A549 (cell line): ENCODE results near the gene TARP.

Source experiments
- ATAC-seq, 2 experiments: fragments of 200-7000 bp in 1 of 2; fragments of >200 bp in 1 of 2; cut with Nextera tagmentation in 1 of 2; cut with Tn5 transposase in 1 of 2; 3 replicates each; pipeline versions ENCODE4 v1.8.0 to v1.9.1; 2018 to 2020; ENCODE audit warnings: mild to moderate bottlenecking in 1 of 2, moderate library complexity in 1 of 2
- CTCF ChIA-PET: fragments of 300-600 bp; sonication (Branson Sonifier 250); formaldehyde crosslinking; extraction: SDS; loops from one replicate; lab custom pipeline; 2021; ENCODE audit warnings: antibody characterized with exemption, inconsistent platforms; lab: Yijun Ruan, JAX
- POLR2A ChIA-PET: fragments of 350-600 bp; formaldehyde crosslinking; extraction: SDS; loops from one replicate; lab custom pipeline; 2021; ENCODE audit warnings: antibody characterized with exemption, inconsistent platforms; lab: Yijun Ruan, JAX
- DNase-seq, 2 experiments: peaks; one replicate each; pipeline versions ENCODE4 v3.0.0 to v3.0.0-alpha.2; 2011 to 2016; ENCODE audit warnings: low read depth in 1 of 2, low spot score in 1 of 2
- FAIRE-seq: peaks from 2 replicates; lab custom pipeline; 2011; peaks lifted over from hg19 to GRCh38; lab: Jason Lieb, UNC
- H3K27ac ChIP-seq, 2 experiments: fragments of >200 bp; sonication (Bioruptor Twin); formaldehyde crosslinking; 3 replicates each; pipeline ENCODE4 v1.5.1; 2016 to 2017
- H3K4me1 ChIP-seq: fragments of >200 bp; sonication (Bioruptor Twin); formaldehyde crosslinking; 3 replicates; pipeline ENCODE4 v1.6.1; 2016
- H3K4me2 ChIP-seq: fragments of >200 bp; sonication (Bioruptor Twin); formaldehyde crosslinking; 3 replicates; pipeline ENCODE4 v1.6.1; 2016
- H3K4me3 ChIP-seq: fragments of >200 bp; sonication (Bioruptor Twin); formaldehyde crosslinking; 3 replicates; pipeline ENCODE4 v1.5.1; 2016
- H3K9me3 ChIP-seq: fragments of >200 bp; sonication (Bioruptor Twin); formaldehyde crosslinking; 3 replicates; pipeline ENCODE4 v1.6.1; 2016
- CBX8 ChIP-seq: fragments of 200-600 bp; sonication (generic); IDR thresholded peaks from 2 replicates; pipeline ENCODE4 v1.6.1; 2016
- FOSB ChIP-seq: fragments of 250-450 bp; sonication (Bioruptor Pico); IDR thresholded peaks from 2 replicates; pipeline ENCODE4 v1.5.0; 2020; ENCODE audit warnings: mild to moderate bottlenecking, moderate library complexity
- FOSL2 ChIP-seq, 2 experiments: fragments of 450-650 bp in 1 of 2; fragments of >200 bp in 1 of 2; sonication (Bioruptor Twin) in 1 of 2; formaldehyde crosslinking; IDR thresholded peaks; 2 replicates each; pipeline versions ENCODE4 v1.5.0 to v1.6.1; 2016 to 2020; ENCODE audit warnings: mild to moderate bottlenecking in 1 of 2, moderate library complexity in 1 of 2
- FOXS1 ChIP-seq: fragments of 250-450 bp; sonication (Bioruptor Pico); IDR thresholded peaks from 2 replicates; pipeline ENCODE4 v1.5.0; 2020; ENCODE audit warnings: mild to moderate bottlenecking, moderate library complexity
- HEYL ChIP-seq: fragments of 250-450 bp; sonication (Bioruptor Pico); IDR thresholded peaks from 2 replicates; pipeline ENCODE4 v1.8.0; 2021; ENCODE audit warnings: mild to moderate bottlenecking, moderate library complexity
- MAFK ChIP-seq: fragments of 450-650 bp; IDR thresholded peaks from 2 replicates; pipeline ENCODE4 v1.6.1; 2014; ENCODE audit not compliant: partially characterized antibody
- RAD21 ChIP-seq, 2 experiments: fragments of >200 bp in 1 of 2; sonication (Bioruptor Twin) in 1 of 2; formaldehyde crosslinking in 1 of 2; IDR thresholded peaks in 1 of 2; conservative IDR thresholded peaks in 1 of 2; 2 replicates in 1 of 2; 3 replicates in 1 of 2; pipeline ENCODE4 v1.6.1; 2012 to 2018; ENCODE audit warnings: inconsistent platforms in 1 of 2
- RARB ChIP-seq: fragments of 250-450 bp; sonication (Bioruptor Pico); IDR thresholded peaks from 2 replicates; pipeline ENCODE4 v1.8.0; 2021; ENCODE audit warnings: mild to moderate bottlenecking, moderate library complexity
- RCOR1 ChIP-seq: fragments of 150-350 bp; IDR thresholded peaks from 2 replicates; pipeline ENCODE4 v1.6.1; 2014; ENCODE audit warnings: antibody characterized with exemption, low read length, low read depth
- SMC3 ChIP-seq: fragments of >200 bp; sonication (Bioruptor Twin); formaldehyde crosslinking; IDR thresholded peaks from 3 replicates; pipeline ENCODE4 v1.6.1; 2018; ENCODE audit warnings: inconsistent platforms
- SREBF2 ChIP-seq: fragments of 450-650 bp; IDR thresholded peaks from 2 replicates; pipeline ENCODE4 v1.6.1; 2014; ENCODE audit warnings: mild to moderate bottlenecking, moderate library complexity
- ZSCAN20 ChIP-seq: fragments of 250-450 bp; sonication (Bioruptor Pico); IDR thresholded peaks from 2 replicates; pipeline ENCODE4 v1.8.0; 2022; ENCODE audit warnings: mild to moderate bottlenecking, moderate library complexity
- WGBS: methylation state at CpG from one replicate; pipeline ENCODE4 v1.1.6; 2017; ENCODE audit errors: missing lambda C conversion rate; 5-methylcytosine and 5-hydroxymethylcytosine counted together
- TF ChIP-seq, protein P1 (sequence below): fragments of 450-650 bp; IDR thresholded peaks from 2 replicates; pipeline ENCODE4 v1.6.1; 2014; ENCODE audit warnings: antibody characterized with exemption
- TF ChIP-seq, protein P2 (sequence below): fragments of 200-600 bp; sonication (generic); IDR thresholded peaks from 2 replicates; pipeline ENCODE4 v1.6.1; 2016; ENCODE audit warnings: antibody characterized with exemption, mild to moderate bottlenecking, moderate library complexity
- TF ChIP-seq, protein P3 (sequence below): IDR thresholded peaks from 2 replicates; pipeline ENCODE4 v1.6.1; 2012
- TF ChIP-seq, protein P4 (sequence below): IDR thresholded peaks from 2 replicates; pipeline ENCODE4 v1.6.1; 2012
- TF ChIP-seq, protein P5 (sequence below): fragments of 150-350 bp; IDR thresholded peaks from 2 replicates; pipeline ENCODE4 v1.6.1; 2014; ENCODE audit warnings: low read depth, mild to moderate bottlenecking, low read length
- TF ChIP-seq, protein P6 (sequence below): fragments of >200 bp; sonication (Bioruptor Twin); formaldehyde crosslinking; IDR thresholded peaks from 3 replicates; pipeline ENCODE4 v1.5.1; 2016

TARP gene

DNA sequence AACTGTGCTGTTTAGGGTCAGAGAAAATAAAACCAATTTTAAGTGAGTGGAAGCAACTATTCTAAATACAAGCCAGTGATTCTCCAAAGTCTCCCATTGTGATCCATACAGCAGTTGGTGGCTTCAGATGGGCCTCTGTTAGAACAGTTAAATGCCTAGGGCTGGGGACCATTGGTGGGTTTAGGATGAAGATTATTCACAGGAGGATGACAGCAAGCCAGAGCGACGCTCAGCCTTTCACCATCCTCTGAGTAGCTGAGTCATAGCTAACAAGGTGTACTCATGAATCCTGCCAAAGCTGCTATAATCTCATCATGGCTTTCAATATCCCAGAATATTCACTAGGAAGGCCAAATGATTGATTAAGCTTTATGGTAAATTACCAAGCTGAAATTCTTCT is 55.8 kb downstream of the TARP start:
- H3K9me3 ChIP-seq, result no peaks in the 10 kb centered on the region
- no peak for DNase-seq
- ATAC-seq, result no peak
- WGBS, result 75% methylated on average over 2 of the region's 2 CpGs
- POLR2A ChIA-PET, result interaction anchor here (0.8 kb wide), 1 partner anchor 21 kb away, joined by 3 read pairs; no protein-coding TSS in a partner anchor
- no peak overlapping the region for H3K4me3 ChIP-seq
- H3K4me2 ChIP-seq, result no peak overlapping the region
- TF ChIP-seq, protein P1, sequence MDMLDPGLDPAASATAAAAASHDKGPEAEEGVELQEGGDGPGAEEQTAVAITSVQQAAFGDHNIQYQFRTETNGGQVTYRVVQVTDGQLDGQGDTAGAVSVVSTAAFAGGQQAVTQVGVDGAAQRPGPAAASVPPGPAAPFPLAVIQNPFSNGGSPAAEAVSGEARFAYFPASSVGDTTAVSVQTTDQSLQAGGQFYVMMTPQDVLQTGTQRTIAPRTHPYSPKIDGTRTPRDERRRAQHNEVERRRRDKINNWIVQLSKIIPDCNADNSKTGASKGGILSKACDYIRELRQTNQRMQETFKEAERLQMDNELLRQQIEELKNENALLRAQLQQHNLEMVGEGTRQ, result no peak
- TF ChIP-seq, protein P2, sequence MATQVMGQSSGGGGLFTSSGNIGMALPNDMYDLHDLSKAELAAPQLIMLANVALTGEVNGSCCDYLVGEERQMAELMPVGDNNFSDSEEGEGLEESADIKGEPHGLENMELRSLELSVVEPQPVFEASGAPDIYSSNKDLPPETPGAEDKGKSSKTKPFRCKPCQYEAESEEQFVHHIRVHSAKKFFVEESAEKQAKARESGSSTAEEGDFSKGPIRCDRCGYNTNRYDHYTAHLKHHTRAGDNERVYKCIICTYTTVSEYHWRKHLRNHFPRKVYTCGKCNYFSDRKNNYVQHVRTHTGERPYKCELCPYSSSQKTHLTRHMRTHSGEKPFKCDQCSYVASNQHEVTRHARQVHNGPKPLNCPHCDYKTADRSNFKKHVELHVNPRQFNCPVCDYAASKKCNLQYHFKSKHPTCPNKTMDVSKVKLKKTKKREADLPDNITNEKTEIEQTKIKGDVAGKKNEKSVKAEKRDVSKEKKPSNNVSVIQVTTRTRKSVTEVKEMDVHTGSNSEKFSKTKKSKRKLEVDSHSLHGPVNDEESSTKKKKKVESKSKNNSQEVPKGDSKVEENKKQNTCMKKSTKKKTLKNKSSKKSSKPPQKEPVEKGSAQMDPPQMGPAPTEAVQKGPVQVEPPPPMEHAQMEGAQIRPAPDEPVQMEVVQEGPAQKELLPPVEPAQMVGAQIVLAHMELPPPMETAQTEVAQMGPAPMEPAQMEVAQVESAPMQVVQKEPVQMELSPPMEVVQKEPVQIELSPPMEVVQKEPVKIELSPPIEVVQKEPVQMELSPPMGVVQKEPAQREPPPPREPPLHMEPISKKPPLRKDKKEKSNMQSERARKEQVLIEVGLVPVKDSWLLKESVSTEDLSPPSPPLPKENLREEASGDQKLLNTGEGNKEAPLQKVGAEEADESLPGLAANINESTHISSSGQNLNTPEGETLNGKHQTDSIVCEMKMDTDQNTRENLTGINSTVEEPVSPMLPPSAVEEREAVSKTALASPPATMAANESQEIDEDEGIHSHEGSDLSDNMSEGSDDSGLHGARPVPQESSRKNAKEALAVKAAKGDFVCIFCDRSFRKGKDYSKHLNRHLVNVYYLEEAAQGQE, result no peak
- TF ChIP-seq HEYL, result no peak
- TF ChIP-seq RARB (CRISPR knock-in tag), result no peak
- TF ChIP-seq, protein P3, sequence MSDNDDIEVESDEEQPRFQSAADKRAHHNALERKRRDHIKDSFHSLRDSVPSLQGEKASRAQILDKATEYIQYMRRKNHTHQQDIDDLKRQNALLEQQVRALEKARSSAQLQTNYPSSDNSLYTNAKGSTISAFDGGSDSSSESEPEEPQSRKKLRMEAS, result no peak
- no peak for TF ChIP-seq ZSCAN20 (CRISPR knock-in tag)
- no peak for TF ChIP-seq FOSB (CRISPR knock-in tag)
- TF ChIP-seq MAFK, result no peak
- no peak for TF ChIP-seq FOXS1 (CRISPR knock-in tag)
- TF ChIP-seq CBX8, result no peak
- TF ChIP-seq SREBF2, result no peak
- TF ChIP-seq FOSL2 (IDR thresholded peaks at IDR 0.05), result no peak
- TF ChIP-seq FOSL2 (CRISPR knock-in tag; IDR thresholded peaks at IDR 0.05), result no peak
- TF ChIP-seq, protein P4, sequence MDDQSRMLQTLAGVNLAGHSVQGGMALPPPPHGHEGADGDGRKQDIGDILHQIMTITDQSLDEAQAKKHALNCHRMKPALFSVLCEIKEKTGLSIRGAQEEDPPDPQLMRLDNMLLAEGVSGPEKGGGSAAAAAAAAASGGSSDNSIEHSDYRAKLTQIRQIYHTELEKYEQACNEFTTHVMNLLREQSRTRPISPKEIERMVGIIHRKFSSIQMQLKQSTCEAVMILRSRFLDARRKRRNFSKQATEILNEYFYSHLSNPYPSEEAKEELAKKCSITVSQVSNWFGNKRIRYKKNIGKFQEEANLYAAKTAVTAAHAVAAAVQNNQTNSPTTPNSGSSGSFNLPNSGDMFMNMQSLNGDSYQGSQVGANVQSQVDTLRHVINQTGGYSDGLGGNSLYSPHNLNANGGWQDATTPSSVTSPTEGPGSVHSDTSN, result no peak
- TF ChIP-seq, protein P5, sequence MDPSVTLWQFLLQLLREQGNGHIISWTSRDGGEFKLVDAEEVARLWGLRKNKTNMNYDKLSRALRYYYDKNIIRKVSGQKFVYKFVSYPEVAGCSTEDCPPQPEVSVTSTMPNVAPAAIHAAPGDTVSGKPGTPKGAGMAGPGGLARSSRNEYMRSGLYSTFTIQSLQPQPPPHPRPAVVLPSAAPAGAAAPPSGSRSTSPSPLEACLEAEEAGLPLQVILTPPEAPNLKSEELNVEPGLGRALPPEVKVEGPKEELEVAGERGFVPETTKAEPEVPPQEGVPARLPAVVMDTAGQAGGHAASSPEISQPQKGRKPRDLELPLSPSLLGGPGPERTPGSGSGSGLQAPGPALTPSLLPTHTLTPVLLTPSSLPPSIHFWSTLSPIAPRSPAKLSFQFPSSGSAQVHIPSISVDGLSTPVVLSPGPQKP, result no peak
- CTCF ChIA-PET, result interaction anchor here (0.9 to 5.5 kb wide), 9 partner anchors 20 to 317 kb away, joined by 3 to 60 read pairs (median 8); partner anchors contain the start of gene SFRP4
- no peak for FAIRE-seq
- H3K4me1 ChIP-seq, result peaks cover 27% of the 10 kb centered on the region
- H3K27ac ChIP-seq, result peak overlapping the region in 1 of 2 experiments; percentile 5; a peak in 1 of 6 replicates

DNA sequence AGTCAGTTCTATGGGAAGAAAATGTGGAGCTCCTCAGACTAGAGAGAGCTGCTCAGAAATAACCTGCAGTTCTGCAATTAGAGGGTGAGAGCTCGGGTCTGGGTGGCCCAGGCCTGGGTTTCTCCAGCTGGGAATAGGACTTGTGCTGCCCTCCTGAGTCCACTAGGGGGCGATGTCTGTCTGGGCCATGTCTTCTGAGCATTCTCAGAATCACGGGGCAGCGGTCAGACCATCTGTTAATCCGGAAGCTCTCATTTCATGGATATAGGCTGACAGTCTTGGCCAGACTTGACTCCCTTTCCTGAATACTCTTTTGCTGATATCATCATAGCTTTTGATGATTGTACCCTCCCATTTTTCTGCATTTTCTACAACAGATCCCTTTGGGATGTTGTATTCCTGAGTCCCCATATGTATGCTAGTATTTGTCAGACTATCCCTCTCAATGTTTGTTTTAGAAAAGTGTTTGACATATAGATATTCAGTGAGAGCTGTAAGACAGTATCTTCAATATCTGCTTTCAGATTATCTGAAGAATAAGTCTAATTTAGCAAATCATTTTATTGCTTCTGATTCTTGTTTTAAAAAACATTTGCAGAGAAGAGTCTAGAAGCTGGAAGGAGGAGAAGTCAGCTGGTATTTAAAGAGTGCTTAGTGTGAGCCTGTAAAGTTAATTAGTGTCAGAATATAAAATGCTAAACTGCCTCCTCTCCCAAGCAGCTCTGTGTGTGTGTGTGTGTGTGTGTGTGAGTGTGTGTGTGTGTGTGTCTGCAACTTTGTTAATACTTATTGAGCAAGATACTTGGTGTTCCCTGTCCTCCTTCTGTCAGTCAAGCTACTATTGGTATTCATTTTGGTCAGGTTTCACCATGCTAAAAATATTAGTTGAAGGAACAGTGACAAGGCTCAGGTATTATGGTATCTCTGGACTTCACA is 57.4 kb downstream of the TARP start:
- CTCF ChIA-PET, result interaction anchor here (0.6 to 5.5 kb wide), 60 partner anchors 9 to 1688 kb away, joined by 3 to 60 read pairs (median 4); partner anchors contain the start of genes SFRP4 and STARD3NL
- WGBS, result 13% methylated on average over 5 of the region's 5 CpGs
- Histone ChIP-seq H3K4me2 (peak overlapping the region; percentile 39), H3K27ac (peak overlapping the region in 1 of 2 experiments; percentile 33; a peak in 3 of 6 replicates), H3K4me1 (peaks cover 27% of the 10 kb centered on the region), H3K4me3 (no peak overlapping the region)
- peak; percentile 95 to 98 for ATAC-seq
- TF ChIP-seq RCOR1 (no peak), SMC3 (peak; percentile 64), RAD21 (conservative IDR thresholded peaks at IDR 0.05 in 1 of 2, IDR thresholded peaks at IDR 0.05 in 1 of 2) (peak; percentile 64 to 70), HEYL (no peak)
- TF ChIP-seq, protein P6, sequence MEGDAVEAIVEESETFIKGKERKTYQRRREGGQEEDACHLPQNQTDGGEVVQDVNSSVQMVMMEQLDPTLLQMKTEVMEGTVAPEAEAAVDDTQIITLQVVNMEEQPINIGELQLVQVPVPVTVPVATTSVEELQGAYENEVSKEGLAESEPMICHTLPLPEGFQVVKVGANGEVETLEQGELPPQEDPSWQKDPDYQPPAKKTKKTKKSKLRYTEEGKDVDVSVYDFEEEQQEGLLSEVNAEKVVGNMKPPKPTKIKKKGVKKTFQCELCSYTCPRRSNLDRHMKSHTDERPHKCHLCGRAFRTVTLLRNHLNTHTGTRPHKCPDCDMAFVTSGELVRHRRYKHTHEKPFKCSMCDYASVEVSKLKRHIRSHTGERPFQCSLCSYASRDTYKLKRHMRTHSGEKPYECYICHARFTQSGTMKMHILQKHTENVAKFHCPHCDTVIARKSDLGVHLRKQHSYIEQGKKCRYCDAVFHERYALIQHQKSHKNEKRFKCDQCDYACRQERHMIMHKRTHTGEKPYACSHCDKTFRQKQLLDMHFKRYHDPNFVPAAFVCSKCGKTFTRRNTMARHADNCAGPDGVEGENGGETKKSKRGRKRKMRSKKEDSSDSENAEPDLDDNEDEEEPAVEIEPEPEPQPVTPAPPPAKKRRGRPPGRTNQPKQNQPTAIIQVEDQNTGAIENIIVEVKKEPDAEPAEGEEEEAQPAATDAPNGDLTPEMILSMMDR, result peak; percentile 89
- TF ChIP-seq, all 56 proteins: peak for 3
- no peaks in the 10 kb centered on the region for H3K9me3 ChIP-seq
- DNase-seq, result peak; percentile 68 to 78
- peak; percentile 7 for FAIRE-seq
- POLR2A ChIA-PET, result interaction anchor here (1.1 to 1.9 kb wide), 4 partner anchors 38 to 299 kb away, joined by 4 to 6 read pairs (median 4); partner anchors contain the start of genes SFRP4 and STARD3NL
